ENCODE data around the gene DNAH5.

DNA sequence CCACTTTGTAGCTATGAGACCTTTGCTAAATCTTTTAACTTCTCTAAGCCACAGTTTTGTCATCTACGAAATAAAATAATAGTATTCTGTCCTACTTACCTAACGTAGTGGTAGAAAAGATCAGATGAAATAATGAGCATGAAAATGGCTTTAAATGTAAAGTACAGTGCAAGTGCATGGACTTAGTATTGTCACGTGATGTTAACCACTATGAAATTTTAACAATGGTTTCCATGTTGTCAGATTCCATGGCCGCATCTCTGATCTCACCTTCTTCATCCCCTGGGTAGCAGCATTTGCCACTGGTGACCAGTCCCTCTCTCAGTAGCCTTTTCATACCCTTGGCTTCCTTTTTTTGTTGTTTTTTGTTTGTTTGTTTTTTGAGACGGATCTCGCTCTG lies 45.9 kb downstream of the DNAH5 start:
- TF ChIP-seq POLR2AphosphoS5 (IDR thresholded peaks at IDR 0.05) = no peak
- TF ChIP-seq, protein P1, sequence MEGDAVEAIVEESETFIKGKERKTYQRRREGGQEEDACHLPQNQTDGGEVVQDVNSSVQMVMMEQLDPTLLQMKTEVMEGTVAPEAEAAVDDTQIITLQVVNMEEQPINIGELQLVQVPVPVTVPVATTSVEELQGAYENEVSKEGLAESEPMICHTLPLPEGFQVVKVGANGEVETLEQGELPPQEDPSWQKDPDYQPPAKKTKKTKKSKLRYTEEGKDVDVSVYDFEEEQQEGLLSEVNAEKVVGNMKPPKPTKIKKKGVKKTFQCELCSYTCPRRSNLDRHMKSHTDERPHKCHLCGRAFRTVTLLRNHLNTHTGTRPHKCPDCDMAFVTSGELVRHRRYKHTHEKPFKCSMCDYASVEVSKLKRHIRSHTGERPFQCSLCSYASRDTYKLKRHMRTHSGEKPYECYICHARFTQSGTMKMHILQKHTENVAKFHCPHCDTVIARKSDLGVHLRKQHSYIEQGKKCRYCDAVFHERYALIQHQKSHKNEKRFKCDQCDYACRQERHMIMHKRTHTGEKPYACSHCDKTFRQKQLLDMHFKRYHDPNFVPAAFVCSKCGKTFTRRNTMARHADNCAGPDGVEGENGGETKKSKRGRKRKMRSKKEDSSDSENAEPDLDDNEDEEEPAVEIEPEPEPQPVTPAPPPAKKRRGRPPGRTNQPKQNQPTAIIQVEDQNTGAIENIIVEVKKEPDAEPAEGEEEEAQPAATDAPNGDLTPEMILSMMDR (IDR thresholded peaks at IDR 0.05) = no peak
